ENCODE measurements around the gene SLC44A3. TPM values are rescaled to one million over a fixed set of nuclear protein-coding genes. Genes with fewer than 3 reads are reported as not detected.

SLC44A3 gene
- total RNA-seq, 2 experiments from 2014 or later, result 0.42 to 1.5 TPM

GRCh38 chr1:94792473-94793295 is 27.5 kb upstream of the SLC44A3 start:
- peaks cover 2% of the 10 kb centered on the region for H3K36me3 Mint-ChIP-seq
- no peak for ATAC-seq (ENCODE audit: low read depth)

DNA sequence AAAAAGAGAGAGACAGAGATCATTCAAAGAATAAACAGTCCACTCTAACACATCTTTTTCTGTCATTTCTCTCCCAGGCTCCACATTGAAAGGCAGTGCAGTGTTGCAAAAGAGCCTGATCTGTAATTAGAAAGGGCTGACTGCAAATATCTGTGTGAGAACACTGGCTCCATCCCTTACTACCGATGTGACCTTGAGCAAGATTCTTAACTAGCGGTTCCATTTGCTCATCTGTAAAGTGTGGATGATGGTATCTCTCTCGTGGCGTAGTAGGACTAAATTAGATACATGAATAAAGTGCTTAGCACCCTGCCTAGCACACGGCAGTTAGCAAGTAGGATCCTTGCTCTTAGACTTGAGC is 26.9 kb upstream of the SLC44A3 start:
- ATAC-seq (ENCODE audit: low read depth), result no peak

More at GRCh38 chr1:94792473-94793295, 27.5 kb upstream of the SLC44A3 start:
- Mint-ChIP-seq H3K9me3 (peaks cover 5% of the 10 kb centered on the region), H3K27me3 (peaks cover 12% of the 10 kb centered on the region), H3K4me1 (peaks cover 6% of the 10 kb centered on the region), H3K27ac (no peak overlapping the region), H3K4me3 (no peak overlapping the region)
- DNase-seq, result no peak
- POLR2A ChIA-PET, result no interaction called here

GRCh38 chr1:94795434-94795833 is 24.7 kb upstream of the SLC44A3 start:
- DNase-seq, result no peak
- POLR2A ChIA-PET, result interaction anchor here (0.6 kb wide), 1 partner anchor 758 kb away, joined by 4 read pairs; no protein-coding TSS in a partner anchor
- Mint-ChIP-seq H3K27ac (no peak overlapping the region), H3K4me1 (peaks cover 6% of the 10 kb centered on the region), H3K36me3 (peaks cover 2% of the 10 kb centered on the region), H3K9me3 (peaks cover 5% of the 10 kb centered on the region), H3K4me3 (no peak overlapping the region), H3K27me3 (no peaks in the 10 kb centered on the region)
- ATAC-seq (ENCODE audit: low read depth), result no peak

More for the DNA sequence above, 26.9 kb upstream of the SLC44A3 start:
- peaks cover 2% of the 10 kb centered on the region for H3K36me3 Mint-ChIP-seq
- H3K27me3 Mint-ChIP-seq, result peaks cover 10% of the 10 kb centered on the region
- POLR2A ChIA-PET, result no interaction called here
- no peak for DNase-seq
- H3K4me3 Mint-ChIP-seq, result no peak overlapping the region
- H3K27ac Mint-ChIP-seq, result no peak overlapping the region
- peaks cover 6% of the 10 kb centered on the region for H3K4me1 Mint-ChIP-seq
- peaks cover 5% of the 10 kb centered on the region for H3K9me3 Mint-ChIP-seq

DNA sequence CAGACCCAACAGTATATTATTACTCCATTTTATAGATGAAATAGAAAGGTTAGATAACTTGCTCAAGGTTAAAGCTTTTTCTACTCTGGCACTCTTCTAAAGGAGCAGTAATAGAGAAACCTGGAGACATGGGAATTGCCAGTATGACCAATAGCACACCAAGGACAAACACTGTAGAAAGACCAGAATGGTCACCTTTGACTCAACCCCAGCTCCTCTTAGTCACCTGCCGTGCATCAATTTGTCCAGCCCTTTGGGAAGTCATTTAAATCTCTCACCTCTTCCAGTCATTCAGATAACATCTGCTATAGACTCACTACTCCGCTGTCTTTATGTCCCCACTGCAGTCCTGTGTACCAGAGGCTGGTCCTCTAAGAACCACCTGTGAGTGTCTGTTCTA is 23.9 kb upstream of the SLC44A3 start:
- DNase-seq, result no peak
- Mint-ChIP-seq H3K9me3 (peaks cover 5% of the 10 kb centered on the region), H3K4me1 (peaks cover 6% of the 10 kb centered on the region), H3K4me3 (no peak overlapping the region), H3K36me3 (peaks cover 2% of the 10 kb centered on the region), H3K27ac (no peak overlapping the region), H3K27me3 (no peaks in the 10 kb centered on the region)
- POLR2A ChIA-PET, result no interaction called here
- no peak for ATAC-seq (ENCODE audit: low read depth)

DNA sequence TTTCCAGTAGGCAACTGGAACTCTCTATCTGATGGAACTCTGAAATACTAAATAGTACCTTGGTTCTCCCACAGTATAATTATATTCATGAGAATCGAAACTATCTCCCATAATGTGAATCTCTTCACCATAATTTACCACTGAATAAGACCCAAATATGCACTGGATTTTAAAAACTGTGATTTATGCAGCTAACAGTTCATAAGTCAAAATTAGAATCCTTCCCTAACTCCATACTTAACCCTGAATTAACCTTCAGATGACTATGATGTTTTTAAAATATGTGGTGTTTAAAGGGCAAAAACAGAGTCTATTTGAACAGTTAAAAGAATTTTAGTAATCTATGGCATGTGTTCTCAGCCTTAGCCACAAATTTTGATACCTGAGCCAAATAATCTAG is 22.9 kb upstream of the SLC44A3 start:
- DNase-seq, result no peak
- peaks cover 5% of the 10 kb centered on the region for H3K9me3 Mint-ChIP-seq
- peaks cover 9% of the 10 kb centered on the region for H3K4me1 Mint-ChIP-seq

GRCh38 chr1:94798054-94798453 is 22.1 kb upstream of the SLC44A3 start:
- POLR2A ChIA-PET, result no interaction called here
- DNase-seq (no peak), ATAC-seq (ENCODE audit: low read depth) (no peak)
- Mint-ChIP-seq H3K27ac (no peak overlapping the region), H3K4me3 (no peak overlapping the region), H3K4me1 (peaks cover 11% of the 10 kb centered on the region), H3K36me3 (peaks cover 2% of the 10 kb centered on the region), H3K9me3 (peaks cover 5% of the 10 kb centered on the region), H3K27me3 (no peaks in the 10 kb centered on the region)

More for the DNA sequence above, 22.9 kb upstream of the SLC44A3 start:
- peaks cover 2% of the 10 kb centered on the region for H3K36me3 Mint-ChIP-seq
- no peak overlapping the region for H3K4me3 Mint-ChIP-seq
- no peaks in the 10 kb centered on the region for H3K27me3 Mint-ChIP-seq
- no peak for ATAC-seq (ENCODE audit: low read depth)
- H3K27ac Mint-ChIP-seq, result no peak overlapping the region
- POLR2A ChIA-PET, result interaction anchor here (0.6 kb wide), 1 partner anchor 727 kb away, joined by 3 read pairs; no protein-coding TSS in a partner anchor

GRCh38 chr1:94798462-94798861 is 21.7 kb upstream of the SLC44A3 start:
- H3K27ac Mint-ChIP-seq, result no peak overlapping the region
- no peak overlapping the region for H3K4me3 Mint-ChIP-seq
- peaks cover 11% of the 10 kb centered on the region for H3K4me1 Mint-ChIP-seq
- ATAC-seq (ENCODE audit: low read depth), result no peak
- POLR2A ChIA-PET, result no interaction called here
- H3K27me3 Mint-ChIP-seq, result no peaks in the 10 kb centered on the region
- peaks cover 2% of the 10 kb centered on the region for H3K36me3 Mint-ChIP-seq
- no peak for DNase-seq
- H3K9me3 Mint-ChIP-seq, result peaks cover 5% of the 10 kb centered on the region

DNA sequence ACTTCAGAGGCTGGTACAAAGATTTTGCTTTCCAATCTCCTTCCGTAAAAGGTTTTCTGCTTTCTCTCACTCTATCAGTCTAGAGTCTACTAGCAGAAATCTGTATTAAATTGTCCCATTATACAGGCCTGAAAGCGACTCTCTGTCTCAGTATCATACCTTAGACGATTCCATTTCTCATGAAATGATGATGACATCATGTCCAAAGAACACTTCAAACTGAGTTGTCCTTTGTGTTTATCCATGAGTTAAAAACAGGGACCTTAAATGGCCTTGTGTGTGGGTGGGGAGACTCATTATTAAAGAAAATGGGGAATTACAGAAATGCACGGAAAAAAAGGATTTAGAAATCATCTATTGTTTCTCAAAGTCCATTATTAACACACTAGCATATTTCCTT is 21.0 kb upstream of the SLC44A3 start:
- Mint-ChIP-seq H3K4me1 (peaks cover 11% of the 10 kb centered on the region), H3K4me3 (no peak overlapping the region), H3K27me3 (no peaks in the 10 kb centered on the region), H3K9me3 (peaks cover 5% of the 10 kb centered on the region), H3K36me3 (peaks cover 2% of the 10 kb centered on the region), H3K27ac (no peak overlapping the region)
- ATAC-seq (ENCODE audit: low read depth) (no peak), DNase-seq (no peak)
- POLR2A ChIA-PET, result no interaction called here

GRCh38 chr1:94801919-94802546 is 18.1 kb upstream of the SLC44A3 start:
- Mint-ChIP-seq H3K9me3 (no peaks in the 10 kb centered on the region), H3K4me1 (peaks cover 9% of the 10 kb centered on the region), H3K27me3 (no peaks in the 10 kb centered on the region), H3K36me3 (no peaks in the 10 kb centered on the region), H3K27ac (peak overlapping the region; percentile 26), H3K4me3 (peak overlapping the region; percentile 74)
- POLR2A ChIA-PET, result no interaction called here
- ATAC-seq (ENCODE audit: low read depth), result peak; percentile 81
- DNase-seq, result no peak

GRCh38 chr1:94803106-94803505 is 17.1 kb upstream of the SLC44A3 start:
- POLR2A ChIA-PET, result no interaction called here
- H3K36me3 Mint-ChIP-seq, result no peaks in the 10 kb centered on the region
- H3K27ac Mint-ChIP-seq, result no peak overlapping the region
- no peaks in the 10 kb centered on the region for H3K9me3 Mint-ChIP-seq
- no peak overlapping the region for H3K4me3 Mint-ChIP-seq
- H3K27me3 Mint-ChIP-seq, result no peaks in the 10 kb centered on the region
- H3K4me1 Mint-ChIP-seq, result peaks cover 9% of the 10 kb centered on the region
- ATAC-seq (ENCODE audit: low read depth) (no peak), DNase-seq (no peak)

GRCh38 chr1:94803517-94804441 is 16.4 kb upstream of the SLC44A3 start:
- no peak for DNase-seq
- no peaks in the 10 kb centered on the region for H3K27me3 Mint-ChIP-seq
- H3K9me3 Mint-ChIP-seq, result no peaks in the 10 kb centered on the region
- no peaks in the 10 kb centered on the region for H3K36me3 Mint-ChIP-seq
- no peak overlapping the region for H3K27ac Mint-ChIP-seq
- POLR2A ChIA-PET, result no interaction called here
- H3K4me3 Mint-ChIP-seq, result no peak overlapping the region
- H3K4me1 Mint-ChIP-seq, result peaks cover 14% of the 10 kb centered on the region
- ATAC-seq (ENCODE audit: low read depth), result no peak

DNA sequence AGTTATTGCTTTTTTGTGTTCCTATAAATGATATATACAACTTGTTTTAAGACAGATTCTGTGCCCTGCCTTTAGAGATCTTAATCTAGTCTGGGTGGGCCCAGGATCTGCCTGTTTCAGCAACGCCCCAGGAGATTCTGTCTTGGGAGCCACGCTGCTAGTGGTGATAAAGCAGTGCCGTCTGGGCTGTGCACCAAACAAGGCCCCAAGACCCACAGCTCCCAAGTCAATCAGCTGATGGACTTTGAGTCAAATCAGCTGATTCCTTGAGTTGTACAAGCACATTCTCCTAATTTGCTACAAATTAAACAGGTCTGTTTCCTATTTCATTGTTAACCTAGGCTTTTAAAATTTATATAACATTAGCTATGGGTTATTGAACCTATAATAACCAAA is 15.7 kb upstream of the SLC44A3 start:
- Mint-ChIP-seq H3K36me3 (no peaks in the 10 kb centered on the region), H3K9me3 (no peaks in the 10 kb centered on the region), H3K4me3 (no peak overlapping the region), H3K4me1 (peaks cover 14% of the 10 kb centered on the region), H3K27me3 (no peaks in the 10 kb centered on the region), H3K27ac (no peak overlapping the region)
- ATAC-seq (ENCODE audit: low read depth), result no peak
- no peak for DNase-seq
- POLR2A ChIA-PET, result no interaction called here

DNA sequence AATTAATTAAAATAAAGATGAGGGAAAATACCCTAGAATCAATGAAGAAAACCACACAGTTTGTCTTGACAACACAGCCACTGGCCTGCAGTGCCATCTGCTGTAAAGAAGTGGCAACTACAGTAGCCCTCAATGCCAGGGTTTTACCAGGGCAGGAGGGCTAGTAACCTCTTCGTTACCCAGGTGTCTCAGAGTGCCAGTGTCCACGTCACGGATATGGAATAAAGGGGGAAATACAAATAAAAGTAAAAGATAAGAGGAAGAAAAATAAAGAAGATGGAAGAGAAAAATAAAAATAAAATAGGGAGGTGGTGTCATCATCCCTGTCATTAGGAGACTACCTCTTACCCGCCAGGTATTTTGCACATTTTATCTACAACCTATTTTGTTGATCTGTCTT is 14.2 kb upstream of the SLC44A3 start:
- Mint-ChIP-seq H3K36me3 (no peaks in the 10 kb centered on the region), H3K4me1 (peaks cover 14% of the 10 kb centered on the region)

More for the DNA sequence above, 14.2 kb upstream of the SLC44A3 start:
- POLR2A ChIA-PET, result no interaction called here
- H3K27ac Mint-ChIP-seq, result no peak overlapping the region
- H3K9me3 Mint-ChIP-seq, result no peaks in the 10 kb centered on the region
- peaks cover 2% of the 10 kb centered on the region for H3K27me3 Mint-ChIP-seq
- DNase-seq, result peak; percentile 47
- no peak for ATAC-seq (ENCODE audit: low read depth)
- H3K4me3 Mint-ChIP-seq, result no peak overlapping the region
